ENCODE data around the gene PARPBP. TPM values are rescaled to one million over a fixed set of nuclear protein-coding genes. Genes with fewer than 3 reads are reported as not detected.
A peak's percentile ranks its signal among the peaks of the same experiment; 100 is the strongest.

The PARPBP gene
- total and polyA plus RNA-seq, 2 of the 8 experiments (the other 6 are each of a cell fraction or from before 2014, with no cell fraction given) = 10.9 to 38.1 TPM

DNA sequence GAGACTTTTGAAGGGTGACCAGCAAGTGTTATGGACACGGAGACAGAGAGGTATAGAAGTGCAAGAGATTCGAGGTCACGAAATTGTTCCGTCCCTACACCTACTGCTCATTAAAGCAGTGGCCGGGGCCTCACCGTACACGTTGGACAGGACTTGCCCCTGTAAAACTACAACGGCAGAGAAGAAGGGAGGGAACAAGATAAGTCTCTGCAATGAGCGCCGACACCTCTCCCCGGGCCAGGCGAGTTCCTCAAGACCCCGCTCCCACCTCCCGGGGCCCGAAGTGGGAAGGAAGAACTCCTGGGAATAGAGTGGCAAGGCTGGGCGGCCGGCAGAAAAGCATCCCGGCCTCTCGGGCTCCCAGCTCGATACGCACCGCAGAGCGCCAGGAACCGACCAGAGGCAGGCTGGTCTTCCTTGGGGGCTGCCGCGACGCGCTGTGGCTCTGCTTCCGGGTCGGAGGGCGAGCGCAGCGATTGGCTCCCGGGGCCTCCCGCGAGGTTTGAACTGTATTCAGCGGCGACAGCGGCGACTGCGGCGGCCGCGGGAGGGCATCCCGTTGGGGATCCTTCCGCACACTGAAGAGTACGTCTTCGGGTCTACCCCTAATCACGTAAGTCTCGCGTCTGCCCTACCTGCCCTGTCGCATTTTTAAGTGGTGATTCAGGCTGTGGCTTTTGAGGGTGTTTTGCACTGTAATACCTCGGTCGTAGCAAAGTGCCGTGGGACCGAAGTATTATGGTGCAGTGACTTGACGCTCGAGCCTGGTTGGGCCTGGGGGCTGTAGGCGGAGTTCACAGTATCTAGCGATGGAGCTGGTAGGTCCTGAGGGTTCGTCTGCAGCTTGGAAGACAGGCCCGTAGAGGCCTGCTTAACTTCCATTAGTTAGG lies at the start of gene PARPBP, which contains the start of gene NUP37 (continued):
- TF ChIP-seq POU5F1 (IDR thresholded peaks at IDR 0.05; ENCODE audit: low read depth, low read length) (no peak), BRCA1 (IDR thresholded peaks at IDR 0.05; ENCODE audit: low read depth, low read length) (peak; percentile 82), KDM1A (IDR thresholded peaks at IDR 0.05; ENCODE audit: borderline replicate concordance, low read length) (no peak; the same call in 1 of the 2 replicates), CHD1 (IDR thresholded peaks at IDR 0.05; ENCODE audit: low read depth, low read length) (no peak), BCL11A (IDR thresholded peaks at IDR 0.05; ENCODE audit: low read depth in 2 of 2, low read length in 2 of 2) (no peak), BACH1 (IDR thresholded peaks at IDR 0.05; ENCODE audit: low read length) (no peak), EZH2 (IDR thresholded peaks at IDR 0.05; ENCODE audit: low read depth, low read length, severe bottlenecking) (no peak), USF2 (IDR thresholded peaks at IDR 0.05; ENCODE audit: low read length) (no peak), SAP30 (IDR thresholded peaks at IDR 0.05; ENCODE audit: insufficient read depth, insufficient replicate concordance, low read length) (no peak), RNF2 (IDR thresholded peaks at IDR 0.05; ENCODE audit: borderline replicate concordance, low read depth, low read length, missing control alignments, poor library complexity, severe bottlenecking) (no peak), HDAC6 (IDR thresholded peaks at IDR 0.05; ENCODE audit: low read depth, low read length) (no peak), KDM5A (IDR thresholded peaks at IDR 0.05; ENCODE audit: low read length) (peak; percentile 74; the same call in 1 of the 2 replicates), TAF7 (optimal IDR thresholded peaks at IDR 0.05; ENCODE audit: borderline replicate concordance, low read depth, low read length) (peak; percentile 87), MAFK (IDR thresholded peaks at IDR 0.05; ENCODE audit: low read depth, low read length) (no peak), SRF (IDR thresholded peaks at IDR 0.05; ENCODE audit: low read depth, low read length) (no peak), CBX8 (IDR thresholded peaks at IDR 0.05; ENCODE audit: borderline replicate concordance, low read depth, low read length) (no peak), CHD2 (IDR thresholded peaks at IDR 0.05; ENCODE audit: low read length) (peak; percentile 97), TBP (IDR thresholded peaks at IDR 0.05; ENCODE audit: low read depth, low read length) (peak; percentile 82), PHF8 (conservative IDR thresholded peaks at IDR 0.05; ENCODE audit: low read depth, low read length) (peak; percentile 93)
- TF ChIP-seq, protein P1, sequence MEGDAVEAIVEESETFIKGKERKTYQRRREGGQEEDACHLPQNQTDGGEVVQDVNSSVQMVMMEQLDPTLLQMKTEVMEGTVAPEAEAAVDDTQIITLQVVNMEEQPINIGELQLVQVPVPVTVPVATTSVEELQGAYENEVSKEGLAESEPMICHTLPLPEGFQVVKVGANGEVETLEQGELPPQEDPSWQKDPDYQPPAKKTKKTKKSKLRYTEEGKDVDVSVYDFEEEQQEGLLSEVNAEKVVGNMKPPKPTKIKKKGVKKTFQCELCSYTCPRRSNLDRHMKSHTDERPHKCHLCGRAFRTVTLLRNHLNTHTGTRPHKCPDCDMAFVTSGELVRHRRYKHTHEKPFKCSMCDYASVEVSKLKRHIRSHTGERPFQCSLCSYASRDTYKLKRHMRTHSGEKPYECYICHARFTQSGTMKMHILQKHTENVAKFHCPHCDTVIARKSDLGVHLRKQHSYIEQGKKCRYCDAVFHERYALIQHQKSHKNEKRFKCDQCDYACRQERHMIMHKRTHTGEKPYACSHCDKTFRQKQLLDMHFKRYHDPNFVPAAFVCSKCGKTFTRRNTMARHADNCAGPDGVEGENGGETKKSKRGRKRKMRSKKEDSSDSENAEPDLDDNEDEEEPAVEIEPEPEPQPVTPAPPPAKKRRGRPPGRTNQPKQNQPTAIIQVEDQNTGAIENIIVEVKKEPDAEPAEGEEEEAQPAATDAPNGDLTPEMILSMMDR (IDR thresholded peaks at IDR 0.05; ENCODE audit: control extremely low read depth in 1 of 3, insufficient read depth in 1 of 3, low read depth in 1 of 3, low read length in 3 of 3) = no peak
